NB4 (cell line): Measurements from ENCODE around the gene SPRR2E.

Experiments used
- CTCF ChIP-seq: IDR thresholded peaks from one replicate; pipeline ENCODE4 v1.5.1; 2012; ENCODE audit warnings: low read depth, low read length
- POLR2A ChIP-seq: IDR thresholded peaks from 2 replicates; pipeline ENCODE4 v1.6.1; 2011; ENCODE audit warnings: mild to moderate bottlenecking; ENCODE audit not compliant: insufficient read length; ENCODE audit errors: extremely low read depth

GRCh38 chr1:153133743-153134142 is 39.4 kb upstream of the SPRR2E start:
- TF ChIP-seq CTCF (no peak), POLR2A (no peak)
